HG03039 (cell line): ENCODE data around the gene APOBEC3F.

ENCODE experiments used
- ATAC-seq: cut with Tn5 transposase; IDR thresholded peaks from one replicate; pipeline ENCODE4 v1.9.1; 2021; ENCODE audit warnings: mild to moderate bottlenecking, moderate library complexity; ENCODE audit not compliant: unreplicated experiment

Gene APOBEC3F

GRCh38 chr22:39090426-39091064 is 49.9 kb downstream of the APOBEC3F start:
- no peak for ATAC-seq

GRCh38 chr22:39091126-39092081 is 50.7 kb downstream of the APOBEC3F start:
- no peak for ATAC-seq

GRCh38 chr22:39092111-39092862 is 51.6 kb downstream of the APOBEC3F start:
- no peak for ATAC-seq

- ATAC-seq = no peak
Measured at GRCh38 chr22:39094717-39095389, 54.2 kb downstream of the APOBEC3F start.

- ATAC-seq = no peak
Measured at GRCh38 chr22:39095971-39096370, 55.3 kb downstream of the APOBEC3F start.

GRCh38 chr22:39097098-39098020 is 56.7 kb downstream of the APOBEC3F start, which contains the start of gene APOBEC3H:
Gene APOBEC3H, plus strand, starts transcription at chr22:39097244. Its CDS starts 3,035 bp downstream, at chr22:39100279.
- ATAC-seq = no peak

- ATAC-seq = no peak
Measured at GRCh38 chr22:39098026-39098425, 57.4 kb downstream of the APOBEC3F start.

- ATAC-seq = no peak
Measured at GRCh38 chr22:39098576-39098975, 57.9 kb downstream of the APOBEC3F start.

GRCh38 chr22:39101226-39101625 is 60.6 kb downstream of the APOBEC3F start:
- ATAC-seq = no peak

- no peak for ATAC-seq
Measured at GRCh38 chr22:39103431-39103830, 62.8 kb downstream of the APOBEC3F start.
